Left ventricle myocardium inferior (tissue), 1 donor: ENCODE results near the gene CHST8. TPM values are rescaled to one million over a fixed set of nuclear protein-coding genes. Genes with fewer than 3 reads are reported as not detected.

Experiments
- DNase-seq: peaks from one replicate; pipeline ENCODE4 v3.0.0-alpha.2; 2020
- H3K27ac ChIP-seq: fragments of 200-600 bp; replicated peaks from 2 replicates; pipeline ENCODE4 v1.8.0; 2021
- H3K27me3 ChIP-seq: fragments of 200-600 bp; 2 replicates; pipeline ENCODE4 v1.8.0; 2021; ENCODE audit warnings: low read depth
- H3K36me3 ChIP-seq: fragments of 200-600 bp; 2 replicates; pipeline ENCODE4 v1.8.0; 2021
- H3K4me1 ChIP-seq: fragments of 200-600 bp; 2 replicates; pipeline ENCODE4 v1.8.0; 2021
- H3K4me3 ChIP-seq: fragments of 200-600 bp; 2 replicates; pipeline ENCODE4 v1.8.0; 2021; ENCODE audit warnings: mild to moderate bottlenecking, moderate library complexity
- H3K9me3 ChIP-seq: fragments of 200-600 bp; replicated peaks from 2 replicates; pipeline ENCODE4 v1.8.0; 2021
- intact Hi-C: fragments of 100-400 bp; cut with micrococcal nuclease; formaldehyde crosslinking; loops from one replicate; pipeline ENCODE4 v1.11.0; 2022
- total RNA-seq: library from RNA; stranded (reverse); fragmentation: NEBNext Ultra II Directional; extraction: Animal tissue kit (Norgen Biotek cat#: 25700); gene quantifications from one replicate; pipeline ENCODE4 v1.2.1, GENCODE V29; 2021
- TF ChIP-seq, protein P1 (sequence below): fragments of 200-600 bp; IDR thresholded peaks from 2 replicates; pipeline ENCODE4 v1.8.0; 2021; ENCODE audit warnings: antibody characterized with exemption, mild to moderate bottlenecking, borderline replicate concordance
- donor health status: DM: no; HTN: yes; CAD: no; lungs with severe emphysema.

CHST8 gene
- total RNA-seq, 1 donor from 2014 or later, result 0.14 TPM

DNA sequence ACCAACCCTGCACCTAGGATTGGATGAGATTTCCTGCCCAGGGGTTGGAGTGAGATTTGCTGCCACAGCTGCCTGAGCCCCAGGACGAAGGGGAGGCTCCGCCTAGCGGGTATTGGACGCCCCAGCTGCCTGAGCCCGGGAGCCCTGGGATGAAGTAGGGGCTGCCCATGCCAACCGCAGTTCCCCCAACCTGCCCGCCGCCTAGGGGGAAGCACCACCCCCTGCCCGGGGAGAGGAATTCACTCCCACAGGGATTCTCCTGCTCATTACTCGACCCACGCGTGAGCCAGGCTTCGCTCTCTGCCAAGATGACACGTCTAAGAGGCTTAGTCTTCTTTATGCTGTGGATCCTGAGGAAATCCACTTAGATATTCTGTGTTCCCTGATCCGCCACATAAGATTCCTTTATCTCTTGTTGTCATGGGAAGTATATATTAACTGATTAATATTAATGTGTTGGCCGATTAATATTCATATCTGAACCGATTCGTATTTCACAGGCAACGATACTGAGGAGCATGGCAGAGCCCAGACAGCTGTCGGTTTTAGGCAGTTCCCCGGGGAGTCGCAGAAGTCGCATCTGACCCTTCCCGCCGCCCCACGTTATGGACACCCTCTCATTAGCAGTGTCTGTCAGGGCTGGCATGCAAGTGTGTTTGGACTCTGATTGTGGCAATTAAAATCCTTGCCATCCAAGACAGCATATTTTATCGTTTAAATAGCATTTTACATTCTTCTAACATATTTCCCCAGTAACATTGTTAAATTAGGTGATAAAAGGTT is 130.5 kb downstream of the CHST8 start:
- Histone ChIP-seq H3K36me3 (no peaks in the 10 kb centered on the region), H3K27ac (no peak overlapping the region), H3K4me1 (no peaks in the 10 kb centered on the region), H3K27me3 (peaks cover 82% of the 10 kb centered on the region), H3K4me3 (no peak overlapping the region), H3K9me3 (no peaks in the 10 kb centered on the region)
- intact Hi-C loops, result no loop called here
- no peak for DNase-seq
- TF ChIP-seq, protein P1, sequence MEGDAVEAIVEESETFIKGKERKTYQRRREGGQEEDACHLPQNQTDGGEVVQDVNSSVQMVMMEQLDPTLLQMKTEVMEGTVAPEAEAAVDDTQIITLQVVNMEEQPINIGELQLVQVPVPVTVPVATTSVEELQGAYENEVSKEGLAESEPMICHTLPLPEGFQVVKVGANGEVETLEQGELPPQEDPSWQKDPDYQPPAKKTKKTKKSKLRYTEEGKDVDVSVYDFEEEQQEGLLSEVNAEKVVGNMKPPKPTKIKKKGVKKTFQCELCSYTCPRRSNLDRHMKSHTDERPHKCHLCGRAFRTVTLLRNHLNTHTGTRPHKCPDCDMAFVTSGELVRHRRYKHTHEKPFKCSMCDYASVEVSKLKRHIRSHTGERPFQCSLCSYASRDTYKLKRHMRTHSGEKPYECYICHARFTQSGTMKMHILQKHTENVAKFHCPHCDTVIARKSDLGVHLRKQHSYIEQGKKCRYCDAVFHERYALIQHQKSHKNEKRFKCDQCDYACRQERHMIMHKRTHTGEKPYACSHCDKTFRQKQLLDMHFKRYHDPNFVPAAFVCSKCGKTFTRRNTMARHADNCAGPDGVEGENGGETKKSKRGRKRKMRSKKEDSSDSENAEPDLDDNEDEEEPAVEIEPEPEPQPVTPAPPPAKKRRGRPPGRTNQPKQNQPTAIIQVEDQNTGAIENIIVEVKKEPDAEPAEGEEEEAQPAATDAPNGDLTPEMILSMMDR, result no peak

DNA sequence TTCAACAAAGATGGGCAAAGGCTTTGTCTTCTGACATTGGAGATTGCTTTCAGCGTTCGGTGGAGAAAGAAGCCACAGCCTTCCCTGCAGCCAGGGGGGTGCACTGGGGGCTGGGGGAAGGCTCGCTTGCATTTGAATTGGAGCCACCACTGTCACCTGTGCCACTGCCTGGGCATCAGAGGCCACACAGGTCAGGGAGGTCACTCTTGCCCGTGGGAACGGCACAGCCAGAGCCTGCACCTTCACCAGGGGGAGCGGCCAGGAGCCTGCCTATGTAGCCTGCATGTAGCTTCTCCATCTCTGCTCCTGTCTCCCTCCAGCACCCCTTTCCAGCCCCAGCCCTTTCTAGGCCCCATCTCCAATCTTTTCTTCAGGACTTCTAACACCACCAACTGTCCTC is 131.2 kb downstream of the CHST8 start:
- TF ChIP-seq, protein P1, result no peak
- H3K4me1 ChIP-seq, result no peaks in the 10 kb centered on the region
- intact Hi-C loops, result no loop called here
- no peaks in the 10 kb centered on the region for H3K9me3 ChIP-seq
- H3K4me3 ChIP-seq, result no peak overlapping the region
- H3K27me3 ChIP-seq, result peaks cover 74% of the 10 kb centered on the region
- DNase-seq, result no peak
- no peak overlapping the region for H3K27ac ChIP-seq
- H3K36me3 ChIP-seq, result no peaks in the 10 kb centered on the region

DNA sequence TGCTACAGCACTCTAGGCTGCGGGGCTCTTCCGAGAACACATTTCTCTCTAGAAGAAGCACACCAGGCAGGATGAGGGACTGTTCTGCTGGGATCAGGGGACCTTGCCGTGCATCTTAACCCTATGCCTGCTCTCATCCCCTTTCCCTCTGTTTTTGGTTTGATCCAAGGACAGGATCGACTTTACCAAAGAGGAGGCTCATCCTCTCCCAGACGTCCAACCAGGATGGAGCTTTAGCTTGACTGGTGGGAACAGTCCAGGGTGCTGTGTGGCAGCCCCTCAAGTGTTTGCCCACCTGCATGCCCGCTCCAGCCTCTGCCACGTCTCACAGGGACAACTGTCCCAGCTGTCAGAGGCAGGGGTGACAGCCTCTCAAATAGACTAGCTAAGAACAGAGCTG is 132.6 kb downstream of the CHST8 start:
- no peak for DNase-seq
- Histone ChIP-seq H3K27me3 (peaks cover 63% of the 10 kb centered on the region), H3K4me3 (no peak overlapping the region), H3K36me3 (no peaks in the 10 kb centered on the region), H3K27ac (no peak overlapping the region), H3K4me1 (peaks cover 7% of the 10 kb centered on the region), H3K9me3 (no peaks in the 10 kb centered on the region)
- TF ChIP-seq, protein P1, result no peak
- intact Hi-C loops, result no loop called here

DNA sequence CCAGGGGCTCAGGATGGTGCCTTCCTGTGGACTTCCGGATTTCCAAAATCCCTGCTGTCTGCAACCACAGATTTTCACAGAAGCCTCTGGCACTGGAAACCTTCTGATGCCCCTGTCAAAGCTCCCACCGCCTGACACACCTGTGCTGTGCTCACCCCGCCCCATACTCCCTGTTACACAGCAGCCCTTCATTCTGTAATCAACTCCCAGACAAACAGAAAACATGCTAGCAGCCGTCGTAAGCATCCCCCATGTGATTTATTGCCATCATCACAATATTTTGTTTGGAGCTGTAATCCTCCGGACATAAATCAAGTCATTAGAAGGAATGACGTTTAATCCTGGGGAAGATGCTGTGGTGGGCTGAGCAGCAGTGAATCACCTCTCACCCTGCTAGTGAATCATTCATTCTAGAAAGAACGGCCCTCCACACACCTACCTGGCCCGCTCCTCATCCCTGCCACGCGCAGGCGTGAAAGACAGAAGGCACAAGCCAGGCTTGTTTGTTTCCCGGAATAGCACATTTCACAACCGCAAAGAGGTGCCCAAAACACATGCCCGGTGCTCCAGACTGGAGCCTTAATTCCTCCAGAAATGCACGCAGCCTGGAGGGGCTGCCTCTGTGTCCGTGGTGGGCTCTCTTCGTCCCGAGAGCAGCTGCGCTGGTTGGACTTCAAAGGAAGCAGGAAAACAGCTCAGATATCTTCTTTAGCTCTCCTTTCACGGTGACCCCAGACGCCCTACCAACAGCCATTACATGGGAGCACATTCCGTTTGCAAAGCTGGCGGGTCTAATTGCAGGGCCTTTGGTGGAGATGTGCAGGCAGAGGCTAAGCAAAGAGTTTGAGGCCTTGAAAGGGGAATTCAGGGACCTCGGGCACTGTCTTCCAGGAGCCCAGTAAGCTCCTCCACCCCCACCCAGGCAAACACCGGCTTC is 133.6 kb downstream of the CHST8 start:
- intact Hi-C loops, result no loop called here
- H3K4me3 ChIP-seq, result no peak overlapping the region
- TF ChIP-seq, protein P1, result no peak

DNA sequence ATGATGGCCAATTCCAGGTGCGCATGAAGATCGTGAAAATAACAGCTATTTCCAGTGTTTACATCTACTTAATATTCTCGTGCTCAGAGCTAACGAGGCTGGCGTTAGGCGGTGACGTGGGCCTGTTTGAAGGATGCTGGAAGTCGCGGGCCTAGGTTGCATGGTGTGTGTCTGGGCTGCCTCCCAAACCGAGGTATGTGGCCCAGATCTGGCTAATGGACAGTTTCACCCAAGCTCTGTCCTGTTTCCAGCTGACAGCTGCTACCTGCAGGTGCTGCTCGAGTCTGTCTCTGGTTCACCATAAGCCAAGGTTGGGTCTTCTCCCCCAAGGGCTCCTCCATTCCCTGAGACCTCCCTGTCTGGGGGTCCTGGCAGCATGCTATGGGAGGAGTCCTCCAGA is 134.4 kb downstream of the CHST8 start:
- TF ChIP-seq, protein P1, result no peak
- H3K27ac ChIP-seq, result no peak overlapping the region
- no peak overlapping the region for H3K4me3 ChIP-seq
- intact Hi-C loops, result no loop called here
- DNase-seq, result no peak
- no peaks in the 10 kb centered on the region for H3K36me3 ChIP-seq
- H3K27me3 ChIP-seq, result peaks cover 45% of the 10 kb centered on the region
- H3K9me3 ChIP-seq, result no peaks in the 10 kb centered on the region
- H3K4me1 ChIP-seq, result peaks cover 7% of the 10 kb centered on the region

More for the DNA sequence above, 133.6 kb downstream of the CHST8 start:
- Histone ChIP-seq H3K27me3 (peaks cover 53% of the 10 kb centered on the region), H3K4me1 (peaks cover 7% of the 10 kb centered on the region), H3K27ac (no peak overlapping the region), H3K9me3 (no peaks in the 10 kb centered on the region), H3K36me3 (no peaks in the 10 kb centered on the region)
- no peak for DNase-seq
